GM19438 (cell line): Measurements from ENCODE around the gene ISLR.

Experiments used
- ATAC-seq: cut with Tn5 transposase; IDR thresholded peaks from one replicate; pipeline ENCODE4 v1.9.1; 2021; ENCODE audit warnings: low read depth; ENCODE audit not compliant: unreplicated experiment

ISLR gene

GRCh38 chr15:74170875-74171578 is 2.5 kb upstream of the ISLR start:
- no peak for ATAC-seq

- ATAC-seq, result no peak
These were observed 1.5 kb upstream of the ISLR start for GRCh38 chr15:74171965-74172541.

DNA sequence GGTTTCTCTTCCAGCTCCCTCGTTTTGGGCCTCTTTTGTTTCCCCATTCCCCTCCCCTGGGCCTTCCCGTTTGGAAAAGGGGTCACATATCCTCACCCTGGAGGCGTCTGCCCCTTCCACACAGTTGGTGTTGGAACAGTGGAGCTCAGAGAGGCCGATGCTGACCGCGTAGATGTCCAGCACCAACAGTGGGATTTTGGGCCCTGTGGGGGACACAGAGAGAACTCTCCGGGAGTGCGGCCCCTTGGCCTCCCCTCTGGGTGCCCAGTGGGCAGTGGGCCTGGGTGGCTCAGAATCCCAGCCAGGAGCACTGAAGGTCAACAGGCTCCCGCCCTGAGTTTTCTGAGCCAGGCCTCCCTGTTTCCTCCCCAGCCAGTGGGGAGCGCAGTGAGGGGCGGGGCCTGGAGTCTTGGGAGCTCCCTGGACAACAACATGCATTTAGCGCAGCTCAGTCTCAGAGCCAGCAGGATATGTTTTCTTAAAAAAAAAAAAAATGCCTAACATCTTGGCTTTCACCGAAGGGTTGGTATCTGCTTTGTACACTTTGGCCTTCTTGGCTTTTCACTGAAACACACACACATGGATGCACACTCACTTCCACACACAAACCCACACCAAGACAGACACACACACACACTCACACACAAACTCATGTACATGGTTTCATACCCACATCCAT is 670 bp upstream of the ISLR start:
- no peak for ATAC-seq

DNA sequence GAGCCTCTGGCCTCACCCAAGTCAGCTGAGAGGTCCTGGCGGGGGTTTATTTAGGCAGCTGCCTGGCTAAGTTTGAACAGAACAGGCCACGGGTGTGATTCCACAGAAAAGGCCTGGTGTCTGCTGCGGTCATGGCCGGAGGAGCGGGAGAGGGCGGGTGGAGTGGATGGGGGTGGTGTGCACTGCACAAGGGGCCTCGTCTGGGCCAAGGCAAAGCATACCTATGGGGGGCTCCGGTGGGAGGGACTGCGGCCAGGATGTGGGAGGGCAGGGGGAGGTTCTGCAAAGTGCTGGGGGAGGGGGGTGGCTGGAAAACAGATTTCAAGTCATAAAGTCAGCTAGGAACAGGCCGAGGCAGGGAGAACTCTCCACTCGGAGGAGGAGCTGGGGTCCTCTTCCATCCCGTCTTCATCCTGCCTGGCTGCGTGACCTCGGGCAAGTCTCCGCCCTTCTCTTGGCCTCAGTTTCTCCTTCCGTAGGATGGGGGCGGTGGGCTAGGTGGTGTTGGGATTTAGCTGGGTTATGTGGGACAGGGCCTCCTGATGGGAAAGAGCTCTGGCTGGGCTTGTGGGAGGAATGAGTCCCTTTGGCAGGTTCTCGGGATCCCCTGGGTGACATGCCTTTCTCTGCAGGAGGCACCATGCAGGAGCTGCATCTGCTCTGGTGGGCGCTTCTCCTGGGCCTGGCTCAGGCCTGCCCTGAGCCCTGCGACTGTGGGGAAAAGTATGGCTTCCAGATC is 878 bp downstream of the ISLR start:
- no peak for ATAC-seq

GRCh38 chr15:74174958-74175253 is 1.4 kb downstream of the ISLR start:
- no peak for ATAC-seq

DNA sequence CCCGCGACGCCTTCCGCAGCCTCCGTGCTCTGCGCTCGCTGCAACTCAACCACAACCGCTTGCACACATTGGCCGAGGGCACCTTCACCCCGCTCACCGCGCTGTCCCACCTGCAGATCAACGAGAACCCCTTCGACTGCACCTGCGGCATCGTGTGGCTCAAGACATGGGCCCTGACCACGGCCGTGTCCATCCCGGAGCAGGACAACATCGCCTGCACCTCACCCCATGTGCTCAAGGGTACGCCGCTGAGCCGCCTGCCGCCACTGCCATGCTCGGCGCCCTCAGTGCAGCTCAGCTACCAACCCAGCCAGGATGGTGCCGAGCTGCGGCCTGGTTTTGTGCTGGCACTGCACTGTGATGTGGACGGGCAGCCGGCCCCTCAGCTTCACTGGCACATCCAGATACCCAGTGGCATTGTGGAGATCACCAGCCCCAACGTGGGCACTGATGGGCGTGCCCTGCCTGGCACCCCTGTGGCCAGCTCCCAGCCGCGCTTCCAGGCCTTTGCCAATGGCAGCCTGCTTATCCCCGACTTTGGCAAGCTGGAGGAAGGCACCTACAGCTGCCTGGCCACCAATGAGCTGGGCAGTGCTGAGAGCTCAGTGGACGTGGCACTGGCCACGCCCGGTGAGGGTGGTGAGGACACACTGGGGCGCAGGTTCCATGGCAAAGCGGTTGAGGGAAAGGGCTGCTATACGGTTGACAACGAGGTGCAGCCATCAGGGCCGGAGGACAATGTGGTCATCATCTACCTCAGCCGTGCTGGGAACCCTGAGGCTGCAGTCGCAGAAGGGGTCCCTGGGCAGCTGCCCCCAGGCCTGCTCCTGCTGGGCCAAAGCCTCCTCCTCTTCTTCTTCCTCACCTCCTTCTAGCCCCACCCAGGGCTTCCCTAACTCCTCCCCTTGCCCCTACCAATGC is 2.0 kb downstream of the ISLR start:
- ATAC-seq, result no peak

DNA sequence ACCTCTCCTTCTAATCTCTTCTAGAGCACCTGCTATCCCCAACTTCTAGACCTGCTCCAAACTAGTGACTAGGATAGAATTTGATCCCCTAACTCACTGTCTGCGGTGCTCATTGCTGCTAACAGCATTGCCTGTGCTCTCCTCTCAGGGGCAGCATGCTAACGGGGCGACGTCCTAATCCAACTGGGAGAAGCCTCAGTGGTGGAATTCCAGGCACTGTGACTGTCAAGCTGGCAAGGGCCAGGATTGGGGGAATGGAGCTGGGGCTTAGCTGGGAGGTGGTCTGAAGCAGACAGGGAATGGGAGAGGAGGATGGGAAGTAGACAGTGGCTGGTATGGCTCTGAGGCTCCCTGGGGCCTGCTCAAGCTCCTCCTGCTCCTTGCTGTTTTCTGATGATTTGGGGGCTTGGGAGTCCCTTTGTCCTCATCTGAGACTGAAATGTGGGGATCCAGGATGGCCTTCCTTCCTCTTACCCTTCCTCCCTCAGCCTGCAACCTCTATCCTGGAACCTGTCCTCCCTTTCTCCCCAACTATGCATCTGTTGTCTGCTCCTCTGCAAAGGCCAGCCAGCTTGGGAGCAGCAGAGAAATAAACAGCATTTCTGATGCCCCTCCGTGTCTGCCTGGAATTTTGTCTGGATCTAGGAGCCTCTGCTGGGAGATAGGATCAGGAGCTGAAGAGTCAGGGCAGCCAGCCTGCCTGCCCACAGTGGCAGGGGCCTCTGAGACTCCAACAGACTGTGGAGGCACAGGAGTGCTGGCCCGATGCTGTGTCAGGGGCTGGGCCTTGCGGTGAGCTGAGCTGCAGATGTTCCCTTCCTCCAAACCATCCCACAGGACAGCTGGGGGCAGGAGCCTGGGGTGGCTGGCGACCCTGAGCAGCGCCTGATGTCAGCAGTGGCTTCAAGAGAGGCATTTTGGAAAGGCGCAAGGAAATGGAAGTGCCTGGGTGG is 3.0 kb downstream of the ISLR start:
- no peak for ATAC-seq

DNA sequence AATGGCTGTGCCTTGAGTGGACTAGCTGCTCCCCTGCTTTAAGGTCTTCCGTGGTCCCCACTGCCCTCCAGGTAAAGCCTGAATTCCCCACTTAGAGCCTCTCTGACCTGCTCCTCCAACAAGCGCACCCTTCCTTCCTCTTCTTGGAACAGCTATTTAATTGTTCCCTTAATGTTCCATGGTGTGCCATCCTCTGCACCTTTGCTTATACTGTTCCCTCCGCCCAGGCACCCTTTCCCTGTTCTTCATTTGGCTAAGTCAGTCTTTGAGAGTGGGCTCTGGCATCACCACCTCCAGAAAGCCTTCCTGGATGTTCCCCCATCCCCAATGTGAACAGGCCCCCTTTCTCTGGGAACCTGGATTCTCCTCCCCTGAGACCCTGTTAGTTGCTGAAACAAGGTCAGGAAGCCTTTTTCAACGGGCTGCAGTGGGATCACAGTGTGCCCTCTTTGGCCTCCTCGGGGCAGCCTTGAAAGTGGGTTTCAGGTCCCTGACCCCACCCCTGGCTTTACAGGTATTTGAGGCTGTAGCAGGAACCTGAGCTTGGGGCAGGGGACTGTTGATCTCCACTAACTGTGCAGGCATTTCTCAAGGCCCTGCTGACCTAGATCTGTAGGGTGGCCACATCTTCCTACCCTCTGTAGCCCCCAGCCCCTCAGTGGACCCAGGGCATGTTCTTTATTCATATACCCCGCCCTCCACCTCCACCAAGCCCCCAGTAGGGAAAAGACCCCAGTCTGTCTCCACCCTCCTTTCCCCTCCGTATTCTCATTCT is 5.0 kb downstream of the ISLR start:
- no peak for ATAC-seq

DNA sequence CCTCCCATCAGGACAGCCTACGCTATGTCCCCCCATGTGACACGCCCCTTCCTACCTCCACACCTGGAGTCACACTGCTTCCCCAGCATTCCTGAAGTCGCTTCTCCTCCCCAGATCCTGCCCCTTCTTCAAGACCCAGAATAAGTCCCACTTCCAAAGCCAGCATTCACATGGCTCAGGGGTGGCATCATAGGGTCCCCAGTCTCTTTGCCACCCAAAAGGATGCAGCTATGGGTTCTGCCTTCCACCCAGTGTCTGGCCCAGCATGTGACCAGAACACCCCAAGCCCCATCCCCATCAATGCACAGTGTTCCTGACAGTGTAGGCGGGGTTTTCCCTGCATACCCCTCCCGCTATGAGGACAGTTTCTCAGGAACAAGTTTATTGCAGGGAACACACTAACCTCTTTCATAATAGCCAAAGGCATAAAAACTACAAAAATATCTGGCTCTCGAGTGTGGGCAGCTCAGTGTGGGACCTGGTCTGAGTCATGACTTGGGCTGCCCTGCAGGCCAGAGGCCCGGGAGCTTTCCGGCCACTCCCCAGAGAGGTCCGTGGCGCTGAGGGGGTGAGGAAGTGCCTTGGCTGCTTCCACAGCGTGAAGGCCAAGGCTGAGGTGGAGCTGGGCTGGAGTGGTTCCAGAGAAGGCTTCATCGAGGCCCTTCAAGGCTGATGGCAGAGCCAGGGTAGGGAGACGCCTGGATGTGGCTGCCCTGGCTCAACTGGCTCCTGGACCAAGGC is 5.8 kb downstream of the ISLR start:
- no peak for ATAC-seq

DNA sequence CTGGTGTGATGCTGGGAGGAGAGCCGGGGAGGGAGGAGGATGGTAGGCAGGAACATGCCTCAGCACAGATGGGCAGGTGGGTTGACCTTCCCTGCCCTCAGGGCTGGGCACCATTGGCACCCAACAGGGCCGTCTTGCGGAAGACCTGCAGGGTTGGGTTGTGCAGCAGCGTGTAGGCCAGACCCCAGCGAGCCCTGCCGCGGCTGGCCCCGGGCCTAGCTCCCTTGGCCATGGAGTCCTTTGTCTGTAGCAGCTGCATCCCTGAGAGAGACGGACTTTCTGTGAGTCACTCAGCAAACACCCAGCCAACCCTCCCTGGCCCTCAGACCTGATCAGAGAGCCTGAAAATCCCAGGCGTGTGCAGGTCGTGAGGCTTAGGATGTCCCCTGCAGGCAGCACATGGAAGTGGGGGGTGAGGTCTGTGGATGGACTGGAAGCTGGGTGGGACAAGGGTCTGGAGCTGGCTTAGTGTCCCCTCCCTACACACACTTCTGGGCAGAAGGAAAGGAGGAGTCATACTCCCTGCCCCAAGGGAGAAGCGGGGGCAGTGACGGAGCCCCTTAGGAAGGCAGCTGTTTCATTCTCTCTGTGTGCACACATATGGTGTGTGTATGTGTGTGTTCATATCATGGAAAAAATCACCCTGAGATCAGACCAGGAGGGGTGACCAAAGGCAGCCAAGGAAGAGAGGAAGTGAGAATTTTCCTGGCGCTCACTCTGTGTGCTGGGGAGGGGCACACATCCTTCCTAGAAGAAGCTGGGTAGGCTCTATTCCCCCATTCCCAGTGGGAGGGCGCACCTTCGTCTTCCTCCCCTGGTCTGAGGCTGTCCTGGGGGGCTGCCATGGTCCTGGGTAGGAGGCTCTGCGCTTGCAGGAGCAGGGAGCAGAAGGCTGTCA is 6.7 kb downstream of the ISLR start:
- no peak for ATAC-seq

DNA sequence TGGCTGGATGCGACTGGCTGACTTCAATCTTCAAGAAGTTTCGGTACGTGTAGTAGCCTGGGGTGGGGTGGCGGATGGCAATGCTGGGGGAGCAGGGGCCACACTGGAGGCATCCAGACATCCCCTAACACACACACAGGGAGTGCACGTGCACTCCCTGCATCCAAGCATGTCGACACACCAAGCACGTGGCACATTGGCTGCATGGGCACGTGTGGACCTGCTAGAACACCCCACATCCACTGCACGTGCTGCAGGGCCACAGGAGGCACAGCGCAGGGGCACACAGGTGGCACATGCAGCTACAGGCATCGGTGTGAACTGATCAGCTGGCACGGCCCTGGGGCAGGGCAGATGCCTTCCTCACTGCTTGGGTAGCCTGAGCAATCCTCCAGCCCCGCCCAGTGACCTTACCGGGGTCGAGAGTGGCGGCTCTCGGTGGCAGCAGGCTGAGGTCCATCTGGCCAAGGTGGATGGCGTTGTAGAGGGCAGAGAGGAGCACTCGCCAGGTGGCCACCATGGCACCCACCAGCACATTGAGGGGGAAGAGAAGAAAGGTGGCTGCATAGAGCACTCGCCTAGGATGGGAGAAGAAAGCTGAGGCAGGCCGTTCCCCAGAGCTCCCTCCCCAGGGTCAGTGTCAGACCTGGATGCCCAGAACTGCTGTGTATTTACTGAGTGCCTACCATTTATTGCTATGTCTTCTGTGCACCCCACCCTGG is 7.5 kb downstream of the ISLR start:
- ATAC-seq, result no peak

GRCh38 chr15:74182131-74182530 is 8.6 kb downstream of the ISLR start:
- no peak for ATAC-seq

- no peak for ATAC-seq
These were observed 11.1 kb downstream of the ISLR start for GRCh38 chr15:74184582-74185091.

DNA sequence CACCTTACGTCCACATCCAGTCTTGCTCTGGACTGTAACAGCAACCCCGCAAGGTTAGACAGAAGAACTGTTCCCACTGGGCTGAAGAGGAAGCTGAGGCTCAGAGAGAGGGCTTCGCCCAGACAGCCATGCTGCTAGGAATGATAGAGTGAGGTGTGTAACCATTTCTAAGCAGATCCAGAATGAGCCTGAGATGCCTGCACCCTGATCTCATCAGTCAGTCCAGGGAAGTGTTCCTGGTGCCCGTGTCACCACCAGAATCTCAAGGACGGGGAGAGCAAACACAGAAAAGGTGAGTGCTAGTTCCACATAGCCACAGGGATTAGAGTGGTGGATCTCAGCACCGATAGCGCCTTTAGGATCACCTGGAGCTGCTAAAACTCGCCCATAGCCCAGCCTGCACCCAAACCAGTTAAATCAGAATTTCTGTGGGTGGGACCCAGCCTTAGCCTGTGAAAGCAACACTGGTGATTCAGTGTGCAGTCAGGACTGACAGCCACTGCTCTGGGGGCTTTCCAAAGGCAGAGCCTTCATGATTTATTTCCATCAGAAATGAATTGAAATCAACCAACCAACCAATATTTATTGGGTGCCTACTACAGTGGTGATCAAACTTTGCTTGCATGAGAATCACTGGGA is 12.3 kb downstream of the ISLR start:
- ATAC-seq, result no peak

DNA sequence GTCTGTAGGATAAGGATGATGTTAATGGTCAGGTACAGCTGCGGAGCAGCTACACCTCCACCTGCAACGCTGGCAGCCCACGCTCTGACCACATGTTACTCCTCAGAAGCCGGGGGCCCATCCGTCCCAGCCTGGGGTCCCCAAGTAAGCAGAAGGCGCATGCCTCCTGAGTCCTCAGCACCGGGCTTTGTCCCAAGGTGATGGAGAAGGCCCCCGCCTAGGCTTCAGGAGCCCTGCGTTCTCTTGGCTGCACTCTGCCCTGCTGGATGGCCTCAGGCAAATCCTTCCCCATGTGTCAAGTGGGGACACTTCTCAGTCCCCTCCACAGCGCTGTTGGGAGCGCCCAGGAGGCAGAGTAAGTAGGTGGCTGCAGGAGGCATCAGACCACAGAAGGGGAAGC is 14.7 kb downstream of the ISLR start:
- ATAC-seq, result no peak

GRCh38 chr15:74191798-74192197 is 18.3 kb downstream of the ISLR start:
- ATAC-seq, result no peak
